ENCODE measurements around the gene NXN. TPM values are rescaled to one million over a fixed set of nuclear protein-coding genes. Genes with fewer than 3 reads are reported as not detected.
"Not testable (repeated sequence)": the region's sequence is repeated elsewhere in the genome, so short reads cannot be mapped to it uniquely, and the experiment has no call there.

Gene NXN
- total RNA-seq, 6 donors from 2014 or later, result 32.4 to 63.1 (median 52.2) TPM

GRCh38 chr17:859824-860195 lies 119.8 kb downstream of the NXN start:
- ATAC-seq (ENCODE audit: low FRiP score in 2 of 2) (no peak), DNase-seq (no peak)
- Histone ChIP-seq H3K36me3 (no peaks in the 10 kb centered on the region), H3K27me3 (no peaks in the 10 kb centered on the region), H3K4me1 (peaks cover 0 to 18% (median 9%) of the 10 kb centered on the region in 4 donors), H3K9me3 (no peaks in the 10 kb centered on the region), H3K4me3 (no peak overlapping the region), H3K27ac (peak overlapping the region; percentile 23 to 80 (median 64))
- WGBS, 2 donors, result 56 to 62% methylated on average over 4 of the region's 4 CpGs
- TF ChIP-seq CTCF (IDR thresholded peaks at IDR 0.05) (no peak), POLR2AphosphoS5 (IDR thresholded peaks at IDR 0.05) (no peak), POLR2A (IDR thresholded peaks at IDR 0.05) (no peak), EP300 (IDR thresholded peaks at IDR 0.05) (no peak)

- TF ChIP-seq POLR2AphosphoS5 (IDR thresholded peaks at IDR 0.05) (no peak), POLR2A (IDR thresholded peaks at IDR 0.05) (no peak), EP300 (IDR thresholded peaks at IDR 0.05) (no peak), CTCF (IDR thresholded peaks at IDR 0.05) (no peak)
- Histone ChIP-seq H3K36me3 (no peaks in the 10 kb centered on the region), H3K4me1 (peaks cover 0 to 18% (median 9%) of the 10 kb centered on the region in 4 donors), H3K4me3 (no peak overlapping the region), H3K9me3 (no peaks in the 10 kb centered on the region), H3K27ac (peak overlapping the region; percentile 23 to 80 (median 64)), H3K27me3 (no peaks in the 10 kb centered on the region)
- 58 to 65% methylated on average over 20 of the region's 20 CpGs for WGBS, 2 donors
- no peak for DNase-seq
- no peak for ATAC-seq (ENCODE audit: low FRiP score in 2 of 2)
These were observed 120.3 kb downstream of the NXN start for GRCh38 chr17:859061-859823.

GRCh38 chr17:856149-856548 lies 123.4 kb downstream of the NXN start:
- H3K36me3 ChIP-seq, result no peaks in the 10 kb centered on the region
- H3K27me3 ChIP-seq, result no peaks in the 10 kb centered on the region
- H3K4me1 ChIP-seq, result peaks cover 0 to 18% (median 8%) of the 10 kb centered on the region in 4 donors
- ATAC-seq (ENCODE audit: low FRiP score in 2 of 2) (no peak), DNase-seq (no peak)
- H3K9me3 ChIP-seq, result no peaks in the 10 kb centered on the region
- no peak overlapping the region for H3K27ac ChIP-seq
- no peak overlapping the region for H3K4me3 ChIP-seq
- no peak for TF ChIP-seq POLR2AphosphoS5 (IDR thresholded peaks at IDR 0.05)
- TF ChIP-seq EP300 (IDR thresholded peaks at IDR 0.05), result no peak
- no peak for TF ChIP-seq CTCF (IDR thresholded peaks at IDR 0.05)
- TF ChIP-seq POLR2A (IDR thresholded peaks at IDR 0.05), result no peak
- 84 to 90% methylated on average over 7 of the region's 7 CpGs for WGBS, 2 donors

- Histone ChIP-seq H3K4me1 (peaks cover 0 to 18% (median 7%) of the 10 kb centered on the region in 4 donors), H3K4me3 (no peak overlapping the region), H3K36me3 (no peaks in the 10 kb centered on the region), H3K9me3 (no peaks in the 10 kb centered on the region), H3K27me3 (no peaks in the 10 kb centered on the region), H3K27ac (no peak overlapping the region)
- ATAC-seq (ENCODE audit: low FRiP score in 2 of 2) (no peak), DNase-seq (no peak)
- 78 to 94% methylated on average over 5 of the region's 5 CpGs for WGBS, 2 donors
- TF ChIP-seq POLR2A (IDR thresholded peaks at IDR 0.05), result no peak
These were observed 124.0 kb downstream of the NXN start for GRCh38 chr17:855569-855968.

GRCh38 chr17:852850-853249 lies 126.7 kb downstream of the NXN start:
- H3K27me3 ChIP-seq; H3K4me1 ChIP-seq; H3K9me3 ChIP-seq; H3K36me3 ChIP-seq; ATAC-seq (ENCODE audit: low FRiP score in 2 of 2); H3K27ac ChIP-seq; DNase-seq; H3K4me3 ChIP-seq: not testable (repeated sequence)
- WGBS, 2 donors, result 94 to 96% methylated on average over 9 of the region's 9 CpGs

- WGBS, 2 donors, result 79 to 89% methylated on average over 8 to 10 of the region's 10 CpGs
- H3K36me3 ChIP-seq, result no peaks in the 10 kb centered on the region
- no peak for ATAC-seq (ENCODE audit: low FRiP score in 2 of 2)
- DNase-seq, result no peak
- no peaks in the 10 kb centered on the region for H3K9me3 ChIP-seq
- peak overlapping the region in 1 of 4 donors; percentile 12 for H3K27ac ChIP-seq
- TF ChIP-seq POLR2AphosphoS5 (IDR thresholded peaks at IDR 0.05), result no peak
- TF ChIP-seq CTCF (IDR thresholded peaks at IDR 0.05), result no peak
- TF ChIP-seq EP300 (IDR thresholded peaks at IDR 0.05), result no peak
- no peak for TF ChIP-seq POLR2A (IDR thresholded peaks at IDR 0.05)
- H3K27me3 ChIP-seq, result no peaks in the 10 kb centered on the region
- peaks cover 0 to 13% (median 7%) of the 10 kb centered on the region in 4 donors for H3K4me1 ChIP-seq
- H3K4me3 ChIP-seq, result no peak overlapping the region
These were observed 127.2 kb downstream of the NXN start for GRCh38 chr17:852349-852748.

All from upper lobe of left lung (tissue), 6 donors.